Suppressor macrophage treated with lipopolysaccharide for 4 hours (primary cell): Measurements from ENCODE around the gene CEP170.
"Not testable (repeated sequence)": the region's sequence is repeated elsewhere in the genome, so short reads cannot be mapped to it uniquely, and the experiment has no call there.

Experiments used
- DNase-seq: peaks from one replicate; pipeline ENCODE4 v3.0.0-alpha.2; 2020

The CEP170 gene

DNA sequence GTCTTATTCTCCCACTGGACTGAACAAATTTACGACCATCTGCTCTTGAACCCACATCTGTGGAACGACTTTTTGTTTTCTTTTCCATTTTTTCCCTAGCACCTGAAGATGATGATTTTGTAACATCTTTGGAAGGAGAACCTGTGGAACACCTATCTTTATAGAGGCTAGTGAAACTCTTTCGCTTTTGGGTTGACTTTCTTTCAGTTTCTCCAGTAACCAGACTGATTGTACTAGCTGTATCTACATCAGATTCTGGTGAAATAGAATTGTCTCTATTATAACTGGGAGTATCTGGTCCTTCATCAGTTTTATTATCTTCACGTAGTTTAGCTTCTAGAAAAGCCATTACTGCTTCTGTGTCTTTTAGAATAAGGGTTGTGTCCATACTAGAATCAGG lies 90.2 kb downstream of the CEP170 start:
- DNase-seq, result not testable (repeated sequence)

DNA sequence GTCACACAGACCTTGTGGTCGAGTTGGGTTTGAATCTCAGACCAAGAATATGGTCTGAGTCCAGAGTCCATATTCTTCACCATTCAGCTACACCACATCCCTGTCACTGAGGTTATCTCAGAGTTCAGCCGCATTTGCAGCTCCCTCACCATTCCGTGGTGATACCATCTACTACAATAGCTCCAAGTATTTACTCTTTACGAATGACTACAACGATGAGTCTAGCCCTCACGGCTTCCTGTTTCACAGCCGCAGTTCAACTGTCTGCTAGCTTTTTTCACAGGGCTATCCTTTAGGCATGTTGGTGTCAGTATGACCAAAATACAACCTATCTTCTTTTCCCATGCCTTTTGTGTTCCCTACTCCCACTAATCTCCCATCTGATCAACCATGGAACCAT lies 104.2 kb downstream of the CEP170 start:
- not testable (repeated sequence) for DNase-seq

- DNase-seq, result not testable (repeated sequence)
Measured at GRCh38 chr1:243149120-243149519, 106.0 kb downstream of the CEP170 start.

DNA sequence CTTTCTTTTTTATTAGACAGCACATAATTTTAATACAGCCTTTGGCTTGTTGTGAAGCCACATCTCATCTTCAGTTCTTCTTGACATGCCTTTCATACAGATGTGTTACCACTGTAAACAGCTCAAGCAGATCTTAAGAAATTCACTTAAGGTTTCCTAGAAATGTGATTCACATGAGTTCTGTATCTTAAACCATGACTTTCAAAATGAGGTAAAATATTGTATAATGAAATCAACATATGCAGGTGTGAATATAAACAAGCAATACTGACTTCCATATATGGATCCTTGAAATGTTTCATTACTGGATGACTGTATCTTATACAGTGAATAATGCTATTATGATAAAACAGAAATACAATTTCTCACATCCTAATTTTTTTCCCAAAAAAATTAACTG lies 107.7 kb downstream of the CEP170 start:
- DNase-seq, result not testable (repeated sequence)

DNA sequence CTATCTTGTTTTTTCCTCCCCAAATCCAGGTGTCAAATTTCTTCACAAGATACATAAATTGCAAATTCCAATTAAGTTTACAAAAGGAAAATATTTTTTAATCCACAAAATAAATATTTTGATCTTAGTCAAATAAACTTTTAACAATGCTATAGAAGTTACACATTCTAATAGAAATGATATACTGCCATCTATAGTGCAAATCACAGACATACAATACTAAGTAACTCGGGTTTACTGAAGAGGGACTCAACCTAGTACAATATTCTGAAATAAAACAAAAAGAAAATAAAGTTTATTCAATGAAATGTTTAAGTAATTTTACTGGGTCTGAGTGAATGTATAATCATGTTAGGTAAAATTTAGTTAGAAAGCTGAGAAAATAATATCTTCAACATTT lies 114.6 kb downstream of the CEP170 start:
- DNase-seq, result not testable (repeated sequence)

GRCh38 chr1:243122876-243123409 lies 132.1 kb downstream of the CEP170 start:
- not testable (repeated sequence) for DNase-seq

GRCh38 chr1:243121939-243122338 lies 133.1 kb downstream of the CEP170 start:
- not testable (repeated sequence) for DNase-seq

DNA sequence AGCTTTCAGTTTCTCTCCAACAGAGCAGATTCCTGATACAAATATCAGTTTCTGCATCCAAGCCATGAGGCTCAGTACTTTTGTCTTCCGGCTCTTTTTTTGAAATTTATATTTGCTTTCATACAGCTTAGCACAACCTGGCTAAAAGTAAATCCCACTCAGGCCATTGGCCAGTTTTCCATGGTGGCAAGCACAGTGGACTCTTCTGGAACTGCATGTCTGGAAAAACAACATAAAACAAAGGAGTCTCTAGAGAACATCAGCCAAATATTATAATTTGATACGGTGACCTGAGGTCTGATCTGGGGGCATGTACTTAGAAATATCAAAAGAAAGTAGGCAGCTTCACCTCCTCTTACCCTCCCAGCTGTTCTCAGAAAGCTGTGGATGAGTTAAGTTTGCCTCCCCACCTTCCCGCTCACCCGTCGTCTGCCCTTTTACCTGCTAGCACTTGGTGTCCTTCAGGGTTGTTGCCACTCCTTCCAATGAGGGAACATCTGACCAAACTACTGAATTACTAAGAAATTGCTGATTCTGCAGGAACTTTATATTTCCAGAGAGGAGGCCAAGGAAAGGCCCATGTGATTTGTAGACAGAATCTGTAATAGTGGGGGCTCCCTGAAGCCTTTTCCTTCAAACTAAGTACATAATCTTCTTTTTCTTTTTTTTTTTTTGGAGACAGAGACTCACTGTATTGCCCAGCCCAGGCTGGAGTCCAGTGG lies 136.3 kb downstream of the CEP170 start:
- DNase-seq, result not testable (repeated sequence)

GRCh38 chr1:243116187-243116586 lies 138.9 kb downstream of the CEP170 start:
- DNase-seq, result peak; percentile 53

- DNase-seq, result not testable (repeated sequence)
Measured at GRCh38 chr1:243114769-243115168, 140.3 kb downstream of the CEP170 start.

DNA sequence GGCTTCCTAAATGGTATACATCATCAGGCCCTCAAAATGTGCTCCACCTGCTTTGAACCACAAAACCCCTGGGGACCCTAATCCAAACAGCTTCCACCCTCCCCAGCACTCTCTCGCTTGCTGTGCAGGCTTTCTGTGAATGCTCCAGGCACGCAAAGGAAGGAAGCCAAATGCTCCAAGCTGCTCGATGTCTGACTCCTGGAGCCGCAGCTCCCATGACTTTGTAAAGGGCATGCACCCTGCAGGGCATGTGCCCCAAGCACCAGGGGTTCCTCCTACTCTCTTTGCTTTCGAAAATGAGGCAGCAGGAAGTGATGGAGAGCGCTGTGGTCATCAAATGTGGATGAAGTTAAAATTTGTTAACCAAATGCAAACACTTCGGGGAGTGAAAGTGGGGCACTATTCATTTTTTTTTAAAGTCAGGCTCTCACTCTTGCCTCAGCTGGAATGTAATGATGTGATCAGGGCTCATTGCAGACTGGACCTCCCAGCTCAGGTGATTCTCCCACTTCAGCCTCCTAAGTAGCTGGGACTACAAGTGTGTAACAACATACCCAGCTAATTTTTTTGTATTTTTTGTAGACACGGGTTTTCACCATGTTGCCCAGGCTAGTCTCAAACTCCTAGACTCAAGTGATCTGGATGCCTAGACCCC lies 140.9 kb downstream of the CEP170 start:
- peak; percentile 77 for DNase-seq

- not testable (repeated sequence) for DNase-seq
Measured at GRCh38 chr1:243107171-243107570, 147.9 kb downstream of the CEP170 start.

GRCh38 chr1:243105652-243106332 lies 149.3 kb downstream of the CEP170 start:
- DNase-seq, result peak; percentile 48

DNA sequence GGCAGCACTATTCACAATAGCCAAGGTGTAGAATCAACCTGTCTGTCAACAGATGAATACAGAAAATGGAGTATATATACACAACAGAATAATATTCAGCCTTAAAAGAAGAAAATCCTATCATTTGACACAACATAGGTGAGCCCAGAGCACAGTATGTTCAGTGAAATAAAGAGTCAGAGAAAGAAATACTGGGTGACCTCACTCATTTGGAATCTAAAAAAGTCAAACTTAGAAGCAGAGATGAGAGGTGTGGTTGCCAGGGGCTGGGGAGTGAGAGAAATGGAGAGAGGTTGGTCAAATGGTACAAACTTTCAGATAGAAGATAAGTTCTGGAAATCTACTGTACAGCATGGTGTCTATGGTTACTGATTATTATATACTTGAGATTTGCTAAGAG lies 150.0 kb downstream of the CEP170 start:
- not testable (repeated sequence) for DNase-seq

GRCh38 chr1:243104452-243104851 lies 150.6 kb downstream of the CEP170 start:
- DNase-seq, result peak; percentile 57

DNA sequence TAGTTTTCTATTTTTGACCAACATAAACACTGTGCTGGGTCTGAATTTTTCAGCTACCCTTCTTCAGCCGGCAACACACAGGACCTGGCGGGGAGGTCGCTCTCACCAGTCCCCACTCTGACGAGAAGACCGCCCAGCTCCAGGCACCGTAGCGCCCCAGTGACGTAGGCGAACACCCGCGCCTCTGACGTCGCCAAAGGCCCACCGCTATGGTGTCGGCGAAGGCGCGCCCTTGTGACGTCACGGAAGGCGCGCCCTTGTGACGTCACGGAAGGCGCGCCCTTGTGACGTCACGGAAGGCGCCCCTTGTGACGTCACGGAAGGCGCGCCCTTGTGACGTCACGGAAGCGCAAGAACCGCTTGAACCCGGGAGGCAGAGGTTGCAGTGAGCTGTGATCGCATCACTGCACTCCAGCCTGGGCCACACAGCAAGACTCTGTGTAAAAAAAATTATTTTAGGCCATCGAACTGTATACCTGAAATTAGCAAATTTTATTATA lies 153.5 kb downstream of the CEP170 start:
- DNase-seq, result peak; percentile 69

DNA sequence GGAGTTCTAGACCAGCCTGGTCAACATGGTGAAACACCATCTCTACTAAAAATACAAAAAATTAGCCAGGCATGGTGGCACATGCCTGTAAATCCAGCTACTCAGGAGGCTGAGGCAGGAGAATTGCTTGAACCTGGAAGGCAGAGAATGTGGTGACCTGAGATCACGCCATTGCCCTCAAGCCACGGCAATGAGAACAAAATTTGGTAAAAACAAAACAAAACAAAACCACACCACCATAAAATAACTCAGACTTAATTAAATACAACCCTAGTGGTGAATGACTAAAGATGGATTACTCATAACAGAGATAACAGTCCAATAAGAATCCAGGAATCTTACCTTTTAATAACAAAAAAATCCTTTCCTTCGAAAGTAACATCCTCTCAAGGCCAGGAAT lies 167.7 kb downstream of the CEP170 start:
- DNase-seq, result not testable (repeated sequence)
